HG03378 (cell line): ENCODE data around the gene CBX8.

ENCODE experiments used
- ATAC-seq: cut with Tn5 transposase; IDR thresholded peaks from one replicate; pipeline ENCODE4 v1.9.1; 2021; ENCODE audit warnings: mild to moderate bottlenecking, moderate library complexity; ENCODE audit not compliant: unreplicated experiment

CBX8 gene

DNA sequence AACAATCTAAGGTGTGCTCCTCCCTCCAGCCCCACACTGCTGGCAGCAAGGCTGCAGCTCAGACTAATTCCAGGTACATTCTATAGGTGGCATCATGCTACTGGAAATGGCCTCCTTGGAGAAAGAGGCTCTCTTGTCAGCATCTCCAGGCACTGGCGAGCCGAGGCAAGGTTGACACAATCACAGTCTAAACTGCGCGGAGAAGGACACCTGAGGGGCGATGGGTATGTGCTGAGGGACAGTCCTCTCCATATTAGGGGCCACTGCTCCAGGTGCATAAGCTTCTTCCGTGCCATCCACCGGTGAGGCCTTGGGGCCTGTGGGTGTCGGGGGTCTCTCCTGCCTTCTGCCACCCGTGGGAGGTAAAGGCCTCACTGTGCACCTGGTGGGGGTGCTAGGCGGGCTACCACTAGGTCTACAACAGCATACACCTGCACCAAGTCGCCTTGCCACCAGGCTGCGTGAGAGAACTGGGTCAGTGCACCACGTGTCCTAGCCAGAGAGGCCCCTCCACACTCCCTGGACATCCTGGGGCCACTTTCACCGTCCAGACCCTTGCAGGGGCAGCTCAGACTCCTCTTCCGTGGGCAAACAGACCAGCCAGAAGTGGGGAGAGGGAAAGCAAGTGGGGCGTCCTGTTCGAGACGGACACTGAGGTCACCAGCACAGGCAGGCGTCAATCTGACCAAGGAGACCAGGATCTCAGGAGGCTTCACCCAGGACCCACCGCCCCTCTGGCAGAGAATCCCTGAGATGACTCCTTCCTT is 12.1 kb upstream of the CBX8 start:
- ATAC-seq, result no peak

DNA sequence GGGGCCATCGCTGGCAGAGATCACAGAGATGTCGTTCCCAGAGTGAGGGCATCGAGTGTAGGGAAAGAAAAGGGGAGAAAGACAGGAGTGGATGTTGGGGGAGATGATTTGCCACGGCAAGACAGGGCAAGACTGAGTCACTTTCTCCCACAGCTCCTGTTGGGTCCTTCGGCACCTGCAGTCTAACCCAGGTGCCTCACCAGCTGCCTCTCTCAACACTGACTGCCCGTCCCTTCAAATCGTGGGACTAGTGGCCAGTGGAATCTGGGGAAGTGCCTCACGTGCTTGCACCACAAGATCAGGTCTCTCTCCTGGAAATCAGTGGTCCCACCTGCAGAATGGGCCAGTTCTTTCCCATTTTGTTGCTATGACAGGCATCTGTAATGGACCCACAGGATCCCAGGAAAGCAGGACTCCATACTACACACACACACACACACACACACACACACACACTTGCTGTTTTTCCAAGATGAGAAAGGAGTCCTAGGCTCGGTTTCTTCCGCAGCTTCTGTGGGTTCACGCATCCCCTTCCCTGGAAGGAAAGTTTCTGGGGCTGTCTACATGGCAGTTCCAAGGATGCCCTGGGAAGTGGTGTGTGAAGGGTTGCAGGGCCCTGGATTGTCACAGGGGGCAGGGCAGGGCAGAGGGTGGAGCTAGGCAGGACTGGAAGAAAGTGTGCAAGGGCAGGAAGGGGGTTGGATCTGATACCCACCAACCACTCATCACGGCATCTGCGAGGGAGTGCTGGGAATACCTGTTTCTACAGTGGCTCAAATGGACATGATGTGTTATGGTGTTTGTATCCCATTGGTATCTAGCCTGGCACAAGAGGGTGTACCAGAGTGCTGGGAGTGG is 10.2 kb upstream of the CBX8 start:
- no peak for ATAC-seq

DNA sequence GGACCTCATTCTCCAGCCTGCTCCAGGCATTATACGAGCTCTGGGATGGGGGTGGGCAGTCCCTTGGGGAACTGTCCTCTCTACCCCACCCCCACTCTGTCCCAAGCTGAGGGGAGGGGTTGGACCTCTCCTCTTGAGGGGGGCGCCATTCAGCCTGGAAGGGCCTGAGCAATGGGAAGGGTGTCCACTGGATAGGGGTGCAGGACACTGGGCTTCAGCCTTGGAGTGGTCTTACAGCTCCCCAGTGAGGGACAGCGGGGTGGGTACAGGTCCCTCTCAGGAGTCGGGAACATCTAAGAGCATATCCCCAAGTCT is 9.5 kb upstream of the CBX8 start:
- ATAC-seq, result no peak

- no peak for ATAC-seq
These were observed 8.2 kb upstream of the CBX8 start for GRCh38 chr17:79804856-79805696.

GRCh38 chr17:79803997-79804855 is 7.3 kb upstream of the CBX8 start:
- ATAC-seq, result peak; percentile 60

GRCh38 chr17:79803421-79803996 is 6.6 kb upstream of the CBX8 start:
- ATAC-seq, result no peak

GRCh38 chr17:79802736-79803420 is 6.0 kb upstream of the CBX8 start:
- no peak for ATAC-seq

- ATAC-seq, result no peak
These were observed 5.3 kb upstream of the CBX8 start for GRCh38 chr17:79802039-79802735.

DNA sequence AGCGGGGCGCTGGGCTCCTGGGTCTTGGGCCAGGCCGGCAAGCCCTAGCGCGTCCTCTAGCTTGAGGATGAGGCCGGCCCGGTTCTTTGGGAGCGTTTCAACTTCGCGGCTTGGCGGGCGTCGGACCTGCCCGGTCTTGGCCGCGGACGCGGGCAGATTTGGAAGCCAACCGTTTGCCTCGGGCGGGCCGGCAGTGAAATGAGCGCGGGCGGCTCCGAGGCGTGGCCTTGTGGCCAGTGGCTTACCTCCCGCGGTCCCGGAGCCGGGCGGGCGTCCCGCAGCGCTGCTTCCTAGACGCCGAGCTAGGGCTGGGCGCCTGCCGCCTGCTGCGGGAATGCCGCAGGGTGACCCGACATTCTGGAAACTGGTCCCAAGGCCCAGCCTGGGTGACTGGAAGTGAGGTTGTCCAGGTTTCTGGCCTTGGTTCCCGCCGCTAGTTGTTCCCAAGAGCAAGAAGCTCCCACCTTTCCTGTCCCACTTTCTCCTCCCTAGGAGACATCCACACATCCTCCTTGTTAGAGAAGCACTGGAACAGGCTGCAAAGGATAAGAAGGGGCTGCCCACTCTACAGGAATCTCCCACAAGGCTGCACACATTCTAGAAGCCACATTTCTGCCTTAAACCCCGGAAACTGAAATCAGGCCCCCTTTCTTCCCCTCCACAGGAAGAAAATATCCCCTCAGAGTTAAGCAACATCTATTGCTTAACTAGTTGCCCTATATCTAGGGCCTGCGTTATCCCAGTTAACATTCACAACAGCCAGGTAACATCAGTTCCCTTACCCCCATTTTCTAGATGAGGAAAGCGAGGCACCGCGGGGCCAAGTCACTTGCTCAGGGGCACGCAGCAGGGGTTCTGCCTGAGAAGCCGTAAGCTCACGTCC is 4.5 kb upstream of the CBX8 start:
- ATAC-seq, result no peak

- ATAC-seq, result no peak
These were observed 3.7 kb upstream of the CBX8 start for GRCh38 chr17:79800325-79801155.

DNA sequence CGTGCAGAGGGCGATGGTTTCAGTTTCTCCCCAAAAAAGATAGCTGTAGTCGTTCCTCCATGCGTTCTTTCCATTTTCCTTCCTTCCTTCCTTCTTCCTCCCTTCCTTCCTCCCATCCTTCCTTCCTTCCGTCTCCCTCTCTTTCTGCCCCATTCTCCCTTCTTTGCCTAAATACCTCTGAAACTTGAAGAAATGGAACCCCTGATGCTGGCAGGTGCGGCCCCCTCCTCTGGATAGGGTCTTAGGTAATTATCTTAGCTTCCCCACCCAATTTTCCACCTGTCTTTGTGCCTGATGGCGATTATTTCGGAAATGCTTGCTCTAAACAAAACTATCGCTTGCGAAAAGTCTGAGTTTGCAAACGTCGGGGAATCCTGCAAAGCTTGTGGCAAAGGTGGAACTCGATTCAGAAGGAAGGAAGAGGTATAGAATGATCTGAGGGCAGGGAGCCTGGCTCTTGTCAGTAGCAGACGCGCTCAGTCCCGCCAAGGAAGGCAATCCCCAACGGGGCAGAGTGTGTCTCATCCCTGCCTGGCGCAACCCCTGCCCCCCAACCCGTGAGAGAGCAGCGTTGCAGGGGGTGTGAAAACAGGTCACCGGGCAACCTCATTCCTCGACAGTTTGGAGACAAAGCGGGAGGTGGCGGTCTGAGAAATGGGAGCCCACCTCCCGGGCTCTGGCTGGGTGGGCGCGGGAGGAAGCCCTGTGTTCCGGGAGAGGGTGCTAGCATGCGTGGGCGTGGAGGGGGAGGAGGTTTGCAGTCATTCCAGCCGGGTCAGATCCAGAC is 2.9 kb upstream of the CBX8 start:
- no peak for ATAC-seq

DNA sequence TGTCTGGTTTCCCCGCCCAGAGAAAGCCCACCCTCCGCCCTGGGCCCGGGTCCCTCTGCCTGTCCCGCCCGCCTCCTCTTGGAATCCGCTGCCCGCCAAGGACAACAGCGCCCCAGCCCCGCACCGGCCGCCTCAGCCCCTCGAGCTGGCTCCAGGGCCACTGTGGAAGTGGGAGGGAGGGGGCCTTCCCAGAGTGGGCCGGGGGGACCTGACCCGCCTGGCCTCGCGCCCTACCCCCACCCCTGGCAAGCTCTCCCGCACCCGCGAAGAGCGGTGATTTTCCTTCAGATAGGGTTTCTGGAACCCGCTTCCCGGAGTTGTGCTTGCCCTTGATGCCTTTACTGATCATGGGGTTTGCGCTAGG is 2.3 kb upstream of the CBX8 start:
- no peak for ATAC-seq

- ATAC-seq, result no peak
These were observed 1.7 kb upstream of the CBX8 start for GRCh38 chr17:79798299-79799173.

DNA sequence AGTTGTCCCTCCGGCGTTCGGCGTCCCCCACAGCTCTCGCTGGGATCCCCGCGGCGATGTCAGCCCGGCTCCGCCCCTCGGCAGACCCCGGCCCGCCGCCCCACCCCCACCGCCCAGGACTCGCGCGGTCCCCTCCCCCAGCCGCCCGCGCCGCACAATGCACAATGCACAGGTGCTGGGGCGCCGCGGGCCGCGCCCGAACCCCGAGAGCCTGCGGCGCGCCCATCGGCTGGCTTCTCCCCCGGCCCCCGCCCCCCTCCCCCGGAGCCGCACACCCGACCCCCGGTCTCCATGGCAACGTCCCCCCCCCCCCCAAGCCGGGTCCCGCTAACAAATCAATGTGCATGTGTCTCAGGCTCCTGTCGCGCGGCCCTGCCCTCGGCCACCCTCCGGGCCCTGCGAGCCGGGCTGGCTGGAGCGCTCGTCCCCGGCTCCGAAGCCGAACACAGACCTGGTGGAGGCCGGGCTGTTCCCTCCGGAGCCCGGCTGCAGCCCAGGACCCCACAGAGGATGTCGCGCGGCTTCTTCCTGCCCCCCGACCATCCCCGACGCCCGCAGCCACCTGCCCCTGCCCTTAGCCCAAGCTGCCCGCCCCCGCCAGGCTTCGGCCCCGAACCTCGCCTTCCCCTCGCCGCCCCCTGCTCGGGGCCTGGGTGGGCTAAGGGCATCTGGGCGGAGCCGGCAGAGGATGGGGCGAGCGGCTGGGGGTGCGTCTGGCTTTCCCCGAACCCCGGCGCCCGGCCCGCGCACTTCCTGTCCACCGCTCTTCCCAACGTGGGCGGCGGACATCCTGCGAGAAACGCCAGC is 818 bp upstream of the CBX8 start:
- no peak for ATAC-seq

DNA sequence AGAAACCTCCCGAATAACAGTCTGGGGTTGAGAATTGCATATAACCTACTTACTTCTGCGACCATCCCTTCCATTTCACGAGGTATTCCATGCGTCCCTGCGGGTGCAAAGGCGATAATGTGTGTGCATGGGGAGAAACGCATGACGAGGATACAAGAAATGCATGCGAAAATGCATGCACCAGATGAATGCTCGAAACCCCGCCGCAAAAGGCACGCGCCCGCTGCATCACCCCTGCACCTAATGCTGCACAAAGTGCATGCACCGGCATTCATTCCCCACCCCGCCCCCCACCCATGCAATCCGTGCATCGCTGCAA is 474 bp downstream of the CBX8 start:
- ATAC-seq, result no peak
